HEK293T (cell line): Measurements from ENCODE around the gene SHPK.

Experiments used
- CTBP1 ChIP-seq: fragments of 450-650 bp; IDR thresholded peaks from 2 replicates; pipeline ENCODE4 v1.6.1; 2016; ENCODE audit warnings: borderline replicate concordance
- ELF4 ChIP-seq: fragments of 450-650 bp; IDR thresholded peaks from 2 replicates; pipeline ENCODE4 v1.6.1; 2017; ENCODE audit warnings: antibody characterized with exemption
- FOXK2 ChIP-seq: fragments of 450-650 bp; IDR thresholded peaks from 2 replicates; pipeline ENCODE4 v1.6.1; 2016; ENCODE audit warnings: mild to moderate bottlenecking
- FOXM1 ChIP-seq: fragments of 450-650 bp; IDR thresholded peaks from 2 replicates; pipeline ENCODE4 v1.6.1; 2017; ENCODE audit warnings: mild to moderate bottlenecking, borderline replicate concordance
- NFRKB ChIP-seq: fragments of 450-650 bp; IDR thresholded peaks from 2 replicates; pipeline ENCODE4 v1.6.1; 2016; ENCODE audit warnings: mild to moderate bottlenecking, moderate library complexity
- SP1 ChIP-seq: fragments of 450-650 bp; IDR thresholded peaks from 2 replicates; pipeline ENCODE4 v1.6.1; 2017
- SUZ12 ChIP-seq: fragments of 450-650 bp; IDR thresholded peaks from 2 replicates; pipeline ENCODE4 v1.6.1; 2016; ENCODE audit warnings: mild to moderate bottlenecking
- ZNF384 ChIP-seq: fragments of 450-650 bp; IDR thresholded peaks from 2 replicates; pipeline ENCODE4 v1.6.1; 2016

DNA sequence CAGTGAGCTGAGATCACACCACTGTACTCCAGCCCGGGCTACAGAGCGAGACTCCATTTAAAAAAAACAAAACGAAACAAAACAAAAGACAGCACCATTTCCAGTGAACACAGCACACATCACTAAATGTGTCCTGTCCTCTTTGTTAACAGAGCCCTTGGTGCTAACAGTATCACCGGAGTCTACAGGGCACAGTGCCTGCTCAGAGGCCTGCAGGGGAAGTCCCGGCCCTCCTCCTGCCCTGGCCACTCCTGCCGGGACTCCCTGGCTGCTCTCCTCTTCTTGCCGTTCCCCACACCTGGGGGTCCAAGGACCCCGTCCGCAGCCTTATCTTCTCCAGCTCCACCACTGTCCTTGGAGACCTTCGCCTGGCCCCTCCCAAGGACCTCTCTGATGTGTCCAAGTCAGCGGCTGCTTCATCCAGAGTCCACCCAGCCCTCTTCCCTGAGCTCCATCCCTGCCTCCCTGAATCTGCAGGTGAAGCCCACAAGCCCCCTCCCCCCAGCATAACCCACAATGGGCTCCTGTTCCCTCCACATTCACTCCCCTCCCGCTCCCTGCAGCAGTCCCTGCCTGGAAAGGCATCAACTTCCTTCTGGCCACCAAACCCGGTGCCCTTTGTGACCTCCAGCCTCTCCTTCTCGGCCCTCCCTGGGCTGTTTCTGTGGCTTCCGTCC lies 35.4 kb downstream of the SHPK start:
- TF ChIP-seq NFRKB (no peak), FOXM1 (no peak), FOXK2 (no peak), ELF4 (no peak), CTBP1 (no peak), SP1 (no peak), ZNF384 (no peak), SUZ12 (no peak)
